HG03045 (cell line): ENCODE results near the gene IGHMBP2.

Experiments used
- ATAC-seq: cut with Tn5 transposase; IDR thresholded peaks from one replicate; pipeline ENCODE4 v1.9.1; 2021; ENCODE audit warnings: mild to moderate bottlenecking, moderate library complexity; ENCODE audit not compliant: unreplicated experiment

Gene IGHMBP2

DNA sequence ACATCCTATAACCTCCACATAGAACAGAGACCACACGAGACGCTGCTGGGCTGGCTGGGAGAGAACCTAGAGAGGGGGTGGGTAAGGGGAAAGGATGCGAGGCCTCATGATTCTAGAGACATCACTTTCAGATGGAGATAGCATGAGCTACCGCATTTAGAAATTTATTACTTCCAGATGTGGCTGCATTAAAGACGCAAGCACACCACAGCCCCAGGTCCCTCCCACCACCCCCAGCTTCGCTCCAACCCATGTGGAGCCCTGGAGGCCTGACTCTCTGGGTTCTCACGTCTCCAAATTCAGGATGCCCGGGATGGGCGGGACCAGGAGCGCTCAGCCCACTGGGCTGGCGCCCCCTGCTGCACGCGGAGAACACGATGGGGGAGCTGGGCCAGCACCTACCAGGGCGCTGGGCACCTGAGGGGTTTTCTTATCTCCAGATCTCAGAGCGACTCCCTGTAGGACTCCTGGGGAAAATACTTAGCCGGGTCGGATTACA, 13.7 kb upstream of the IGHMBP2 start:
- no peak for ATAC-seq

DNA sequence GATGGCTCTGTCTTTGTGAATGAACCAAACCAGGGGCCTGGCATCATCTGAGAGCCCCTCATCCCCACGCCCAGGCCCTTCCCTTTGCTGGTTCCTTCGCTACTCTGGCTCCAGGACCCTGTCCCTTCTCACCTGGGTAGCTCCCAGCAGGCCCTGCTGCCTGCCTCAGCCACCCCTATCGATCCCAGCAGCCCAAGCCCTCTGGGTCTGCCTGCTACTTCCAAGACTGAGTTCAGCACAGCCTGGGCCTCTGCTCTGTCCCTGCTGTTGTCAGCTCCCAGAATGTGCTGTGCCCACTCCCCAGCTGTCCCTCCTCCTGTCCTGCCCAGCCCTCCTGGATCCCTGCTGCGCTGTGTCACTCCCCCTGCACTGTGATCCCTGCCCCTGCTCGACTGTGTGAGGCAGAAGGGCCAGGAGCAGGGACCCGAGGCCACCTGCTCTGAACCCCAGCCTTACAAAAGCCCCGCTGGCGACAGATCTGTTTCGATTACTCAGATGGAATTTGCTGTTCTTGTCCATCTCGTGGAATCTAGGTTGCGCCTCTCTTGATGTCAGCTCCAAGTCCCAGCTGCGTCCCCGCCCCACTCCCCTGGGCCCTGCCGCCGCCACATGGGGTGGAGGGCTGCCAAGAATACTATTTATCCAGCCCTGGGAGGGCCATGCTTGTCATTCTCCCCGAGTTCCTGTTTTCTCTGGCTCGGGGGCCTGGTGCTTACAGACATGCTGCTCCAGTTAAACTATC, 13.0 kb upstream of the IGHMBP2 start:
- no peak for ATAC-seq

DNA sequence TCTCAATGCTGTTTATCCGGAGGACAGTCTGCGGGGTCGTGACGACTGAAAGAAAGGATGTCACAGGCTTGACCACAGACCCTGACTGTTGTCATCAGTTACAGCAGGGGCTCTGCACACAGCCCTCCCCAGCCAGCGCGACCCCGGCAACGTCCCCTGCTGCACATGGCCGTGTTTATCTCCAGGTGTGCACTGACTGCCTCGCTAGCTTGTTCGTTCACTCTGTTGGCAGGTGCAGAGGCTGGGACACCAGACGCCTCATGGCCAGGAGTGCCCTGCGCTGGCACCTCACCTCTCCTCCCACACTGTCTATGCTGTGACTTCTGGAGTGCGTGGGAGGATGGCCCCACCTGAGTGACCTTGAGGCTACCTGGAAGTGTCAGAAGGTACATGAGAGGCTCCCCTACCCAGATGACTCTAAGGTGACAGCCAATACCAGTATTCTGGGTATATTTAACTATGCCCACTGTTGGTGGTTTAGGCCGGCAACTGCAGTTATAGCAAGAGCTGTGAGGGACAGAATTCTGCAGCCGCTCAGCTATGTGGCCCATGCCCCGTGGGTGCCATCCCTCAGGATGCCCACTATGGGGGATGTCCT, 12.2 kb upstream of the IGHMBP2 start:
- no peak for ATAC-seq

DNA sequence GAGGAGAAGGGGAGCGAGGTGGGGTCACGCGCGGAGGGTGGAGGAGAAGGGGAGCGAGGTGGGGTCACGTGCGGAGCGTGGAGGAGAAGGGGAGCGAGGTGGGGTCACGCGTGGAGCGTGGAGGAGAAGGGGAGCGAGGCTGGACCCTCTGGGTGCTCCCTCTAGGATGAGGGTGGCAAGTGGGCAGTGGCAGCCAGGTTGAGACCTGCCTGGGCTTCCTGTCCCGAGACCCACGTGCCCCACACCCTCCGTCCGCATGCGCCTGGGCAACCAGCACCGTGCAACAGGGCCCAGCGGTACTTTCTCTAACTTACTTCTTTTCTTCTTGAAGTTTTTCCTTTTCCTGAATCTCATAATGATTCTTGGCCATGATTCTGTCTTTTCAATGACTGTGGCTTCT, 11.1 kb upstream of the IGHMBP2 start:
- no peak for ATAC-seq

DNA sequence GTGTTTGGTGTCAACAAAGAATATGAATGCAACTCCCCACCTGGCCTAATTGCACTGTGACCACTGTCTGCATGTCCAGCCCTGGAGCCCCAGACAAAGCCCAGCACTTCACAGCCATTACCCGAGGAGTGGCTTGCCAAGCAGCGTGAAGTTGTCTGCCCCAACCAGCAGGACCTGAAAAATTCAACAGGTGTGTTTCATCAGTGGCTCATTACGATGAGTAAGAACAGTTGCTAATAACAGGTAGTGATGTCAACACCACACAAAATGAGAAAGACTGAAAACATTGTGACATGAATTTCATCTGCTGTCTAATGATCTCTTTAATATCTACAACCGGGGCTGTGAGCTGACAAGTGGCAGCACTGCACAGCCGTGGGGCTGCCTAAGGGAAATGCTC, 10.4 kb upstream of the IGHMBP2 start:
- ATAC-seq, result no peak

DNA sequence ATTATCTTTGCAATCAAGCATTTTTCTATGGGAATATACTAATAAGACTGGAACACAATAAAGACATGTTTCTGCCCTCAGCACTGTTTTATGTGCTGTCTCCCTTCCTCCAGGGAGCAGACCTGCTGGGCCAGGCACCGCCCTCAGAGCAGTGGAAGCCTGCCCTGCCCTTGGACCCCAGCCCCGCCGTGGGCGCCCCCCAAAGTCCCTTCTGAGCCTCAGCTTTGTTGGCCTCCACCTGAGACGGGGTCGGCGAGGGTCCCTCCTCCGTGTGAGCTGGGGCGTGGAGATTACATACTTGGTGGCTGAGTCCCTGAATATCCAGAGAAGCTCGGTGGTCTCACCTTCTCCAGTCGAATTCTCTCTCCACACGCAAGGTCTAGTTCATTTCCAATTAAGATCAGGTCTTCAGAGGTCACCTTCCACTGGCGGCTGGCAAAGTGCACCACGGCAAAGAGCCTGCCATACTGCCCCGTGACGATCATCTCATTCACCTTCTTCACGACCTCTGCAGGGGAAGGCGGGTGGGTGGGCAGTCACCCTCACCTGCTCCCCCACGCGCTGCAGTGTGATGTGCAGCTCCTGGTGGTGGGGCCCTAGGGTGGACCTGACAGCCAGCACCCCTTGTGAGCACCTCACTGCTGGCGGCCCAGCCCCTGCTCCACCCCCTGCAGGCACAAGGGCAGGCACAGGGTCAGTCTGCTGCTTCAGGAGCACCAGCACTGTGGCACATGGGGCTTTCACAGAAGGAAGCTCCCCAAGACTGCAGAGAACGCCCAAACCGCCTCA, 7.3 kb upstream of the IGHMBP2 start:
- ATAC-seq, result no peak

DNA sequence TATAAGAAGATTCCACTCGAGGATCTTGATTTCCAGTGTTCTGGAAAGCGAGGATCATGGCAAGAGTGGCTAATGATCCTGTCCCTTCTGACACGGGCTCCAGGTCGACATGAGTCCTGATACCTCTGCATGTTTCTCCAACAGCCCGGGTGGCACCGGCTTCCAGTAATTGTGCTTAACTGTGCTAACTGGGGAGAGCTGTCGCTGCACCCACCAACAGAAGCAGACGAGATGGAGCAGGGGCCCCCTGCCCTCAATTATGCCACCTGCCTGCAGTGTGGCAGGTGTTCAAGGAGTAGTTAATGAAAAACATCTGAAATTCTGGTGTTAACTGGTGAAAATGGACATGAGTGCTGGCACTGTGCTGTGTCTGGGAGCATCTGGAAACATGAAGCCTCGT, 6.2 kb upstream of the IGHMBP2 start:
- no peak for ATAC-seq

DNA sequence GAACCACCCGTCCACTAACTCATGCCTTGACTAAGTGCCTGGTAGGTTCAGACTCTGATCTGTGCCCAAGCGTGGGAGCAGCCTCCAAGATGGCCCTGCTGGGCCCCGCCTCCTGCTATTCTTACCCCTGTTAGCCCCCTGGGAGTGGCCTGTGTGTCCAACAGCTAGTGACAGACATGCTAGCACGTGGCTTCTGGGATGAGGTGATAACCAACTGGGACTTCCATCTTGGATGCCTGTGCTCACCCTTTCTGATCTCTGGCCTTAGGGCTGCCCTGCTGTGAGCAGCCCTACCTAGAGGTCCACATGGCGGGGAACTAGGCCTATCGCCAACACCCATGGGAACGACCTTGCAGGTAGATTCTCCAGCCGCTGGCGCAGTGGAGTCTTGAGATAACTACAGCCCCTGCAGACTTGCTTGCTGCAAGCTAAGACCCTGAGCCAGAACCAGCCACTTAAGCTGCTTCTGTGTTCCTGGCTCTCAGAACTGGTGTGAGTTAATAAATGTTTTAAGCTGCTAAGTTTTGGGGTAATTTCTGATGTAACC, 2.8 kb upstream of the IGHMBP2 start:
- no peak for ATAC-seq

DNA sequence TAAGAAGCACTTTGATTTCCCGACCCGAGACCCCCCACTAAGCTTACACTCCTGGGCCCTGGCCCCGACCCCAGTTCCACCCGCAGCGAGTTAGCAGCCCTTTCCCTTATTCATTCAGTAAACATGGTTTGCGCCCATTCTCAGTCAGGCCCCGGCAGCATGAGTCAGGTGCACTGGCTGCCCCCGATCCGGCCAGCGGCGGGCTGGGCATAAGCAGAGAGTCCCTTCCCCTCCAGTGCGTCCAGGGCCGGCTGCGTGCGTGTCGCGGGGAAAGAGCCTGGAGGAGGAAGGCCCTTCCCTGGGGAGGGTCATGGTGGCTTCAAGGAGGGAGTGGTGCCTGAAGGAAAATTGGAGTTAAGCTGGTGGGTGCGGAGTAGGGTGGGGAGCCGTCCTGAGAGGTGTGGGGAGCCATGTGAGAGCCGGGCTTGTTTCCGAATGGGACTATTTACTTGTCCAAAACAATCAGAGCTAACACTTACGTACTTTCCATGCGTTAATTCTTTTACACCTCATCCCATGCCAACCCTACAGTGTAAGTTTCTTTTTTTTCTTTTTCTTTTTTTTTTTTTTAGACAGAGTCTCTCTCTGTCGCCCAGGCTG, 657 bp downstream of the IGHMBP2 start:
- ATAC-seq, result peak; percentile 17

DNA sequence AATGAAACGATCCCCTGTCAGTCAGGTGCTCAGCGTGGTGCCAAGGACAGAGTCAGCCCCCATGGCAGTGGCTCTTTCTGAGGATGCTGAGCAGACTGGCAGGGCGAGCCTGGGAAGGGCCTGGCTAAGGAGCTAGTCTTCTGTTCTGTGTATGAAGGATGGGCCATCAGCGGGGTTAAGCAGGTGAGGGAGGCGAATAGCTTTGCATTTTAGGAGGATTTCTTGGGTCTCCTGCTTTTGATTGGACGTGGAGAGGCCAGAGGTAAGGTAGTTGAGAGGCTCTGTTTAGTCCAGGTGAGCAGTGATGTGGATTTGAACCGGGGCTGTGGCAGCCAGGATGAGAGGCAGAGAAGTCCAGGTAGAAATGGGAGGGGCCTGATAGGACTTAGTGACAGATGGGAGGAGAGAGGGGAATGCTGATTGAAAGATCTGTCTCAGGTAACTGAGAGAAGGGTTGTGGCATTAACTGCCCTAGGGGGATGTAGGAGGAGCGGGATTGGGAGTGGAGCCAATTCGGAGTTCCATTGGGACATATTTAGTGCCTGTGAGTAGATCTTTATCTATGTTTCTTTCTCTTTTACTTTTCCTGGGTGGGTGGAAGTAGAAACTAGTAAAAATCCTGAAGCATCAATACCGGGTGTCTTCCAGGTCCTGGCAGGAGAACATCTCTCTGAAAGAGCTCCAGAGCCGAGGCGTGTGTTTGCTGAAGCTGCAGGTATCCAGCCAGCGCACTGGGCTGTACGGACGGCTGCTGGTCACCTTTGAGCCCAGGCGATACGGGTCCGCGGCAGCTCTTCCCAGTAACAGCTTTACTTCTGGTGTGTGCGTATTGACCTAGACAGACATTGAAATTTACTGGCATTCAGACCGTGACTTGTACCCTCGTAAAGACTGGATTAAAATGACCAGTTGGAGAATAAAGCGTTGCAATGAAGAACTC, 2.0 kb downstream of the IGHMBP2 start:
- no peak for ATAC-seq

DNA sequence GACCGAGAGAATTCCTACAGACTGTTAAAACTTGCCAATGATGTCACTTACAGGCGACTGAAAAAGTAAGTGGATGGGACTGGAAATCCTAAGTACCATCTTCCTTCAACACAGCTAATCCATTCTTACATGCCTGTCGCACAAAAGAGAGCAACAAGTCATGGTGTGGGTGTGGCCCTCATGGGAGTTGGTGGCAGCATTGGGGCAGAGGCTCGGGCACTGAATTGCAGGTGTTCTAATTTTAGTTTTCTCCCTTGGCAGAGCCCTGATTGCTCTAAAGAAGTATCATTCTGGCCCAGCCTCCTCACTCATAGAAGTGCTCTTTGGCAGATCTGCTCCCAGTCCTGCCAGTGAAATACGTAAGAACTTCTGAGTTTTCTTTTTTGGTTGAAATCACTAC, 4.6 kb downstream of the IGHMBP2 start:
- no peak for ATAC-seq

DNA sequence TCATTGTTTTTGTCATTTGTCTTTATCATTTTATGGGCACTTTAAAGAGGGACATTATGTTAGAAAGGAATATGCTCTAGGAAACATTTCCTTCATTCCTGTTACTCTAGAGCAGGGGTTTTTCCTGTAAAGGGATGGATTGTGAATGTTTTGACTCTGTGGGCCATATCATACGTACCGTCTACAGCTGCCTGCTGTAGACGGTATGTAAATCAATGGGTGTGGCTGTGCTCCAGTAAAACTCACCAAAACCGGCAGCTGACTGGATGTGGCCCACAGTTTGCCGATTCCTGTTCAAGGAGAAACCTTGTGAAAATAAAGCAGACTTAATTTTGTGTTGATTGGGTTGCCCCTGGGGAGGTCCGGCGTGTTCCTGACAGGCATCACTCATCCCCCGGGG, 7.3 kb downstream of the IGHMBP2 start:
- ATAC-seq, result no peak

DNA sequence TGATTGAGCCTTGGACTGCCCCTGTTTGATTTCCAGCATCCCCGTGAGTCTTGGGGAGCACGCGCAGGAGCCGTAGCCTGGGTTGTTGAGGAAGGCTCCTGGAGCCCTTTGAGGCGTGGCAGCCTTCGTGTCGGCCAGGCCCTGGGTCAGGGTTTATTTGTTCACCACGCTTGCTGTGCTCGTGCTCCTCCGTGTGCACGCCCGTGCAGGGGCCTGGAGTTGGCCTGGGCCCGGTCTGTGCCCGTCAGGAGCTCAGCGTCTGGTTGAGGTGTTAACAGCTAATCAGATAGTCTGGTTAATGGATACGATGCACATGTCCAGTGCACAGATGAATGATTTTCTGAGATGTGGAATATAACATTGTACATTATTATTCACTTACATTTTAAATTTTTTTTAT, 8.0 kb downstream of the IGHMBP2 start:
- ATAC-seq, result no peak

DNA sequence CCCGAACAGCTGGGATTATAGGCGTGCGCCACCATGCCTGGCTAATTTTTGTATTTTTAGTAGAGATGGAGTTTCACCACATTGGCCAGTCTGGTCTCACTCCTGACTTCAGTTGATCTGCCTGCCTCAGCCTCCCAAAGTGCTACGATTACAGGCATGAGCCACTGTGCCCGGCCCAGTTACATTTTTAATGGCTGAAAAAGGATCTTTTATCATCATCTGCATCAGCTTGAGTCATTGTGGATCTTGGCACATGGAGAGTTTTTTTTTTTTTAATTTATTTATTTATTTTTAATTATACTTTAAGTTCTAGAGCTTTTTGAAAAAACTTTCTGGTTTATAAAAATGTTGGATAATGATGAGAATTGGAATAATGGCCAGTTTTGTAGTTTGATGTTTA, 8.6 kb downstream of the IGHMBP2 start:
- no peak for ATAC-seq

DNA sequence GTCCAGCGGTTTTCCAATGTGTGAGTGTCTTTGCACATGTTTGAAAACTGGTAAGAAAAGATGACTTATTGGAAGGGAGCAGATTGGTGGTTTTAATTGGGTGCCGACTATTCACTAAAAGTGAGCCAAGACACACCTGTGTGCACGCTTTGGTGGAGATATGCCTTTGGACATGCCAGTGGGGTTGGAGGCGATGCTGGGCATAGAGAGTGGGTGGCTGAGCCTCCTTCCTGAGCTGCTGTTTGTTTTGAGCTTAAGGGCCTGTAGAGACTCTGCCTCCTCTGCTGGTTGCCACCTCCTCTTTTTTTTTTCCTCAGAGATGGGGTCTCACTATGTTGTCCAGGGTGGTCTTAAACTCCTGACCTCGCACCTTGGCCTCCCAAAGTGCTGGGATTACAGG, 9.5 kb downstream of the IGHMBP2 start:
- ATAC-seq, result no peak

DNA sequence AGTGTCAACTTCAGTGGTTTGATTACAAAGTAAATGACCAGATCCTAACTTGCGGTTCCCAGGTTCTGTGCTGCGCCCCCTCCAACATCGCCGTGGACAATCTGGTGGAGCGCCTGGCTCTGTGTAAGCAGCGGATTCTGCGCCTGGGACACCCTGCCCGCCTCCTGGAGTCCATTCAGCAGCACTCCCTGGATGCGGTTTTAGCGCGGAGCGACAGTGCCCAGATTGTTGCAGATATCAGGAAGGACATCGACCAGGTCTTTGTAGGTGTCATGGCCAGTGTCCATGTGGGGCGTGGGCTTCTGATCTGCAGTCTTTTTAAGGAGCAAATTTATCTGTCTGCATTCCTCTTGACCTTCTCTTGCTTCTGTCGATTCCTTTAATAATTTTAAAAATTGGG, 11.1 kb downstream of the IGHMBP2 start:
- no peak for ATAC-seq

DNA sequence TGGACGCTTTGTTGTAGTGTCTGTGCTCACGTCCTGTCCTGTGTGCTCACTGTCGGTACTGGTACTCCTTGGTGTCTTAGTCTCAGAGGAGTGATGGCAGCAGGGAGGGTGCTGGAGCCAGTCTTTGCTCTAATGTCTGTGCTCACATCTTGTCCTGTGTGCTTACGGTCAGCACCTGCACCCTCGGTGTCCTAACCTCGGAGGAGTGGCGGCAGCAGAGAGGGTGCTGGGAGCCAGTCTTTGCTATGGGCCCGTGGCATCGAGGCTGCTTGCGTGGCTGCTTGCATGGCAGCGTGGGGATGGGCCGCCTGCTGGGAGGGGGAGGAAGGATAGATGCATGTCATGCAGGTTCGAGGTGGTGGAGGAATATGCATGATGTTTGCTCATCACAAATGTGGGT, 12.7 kb downstream of the IGHMBP2 start:
- ATAC-seq, result no peak

DNA sequence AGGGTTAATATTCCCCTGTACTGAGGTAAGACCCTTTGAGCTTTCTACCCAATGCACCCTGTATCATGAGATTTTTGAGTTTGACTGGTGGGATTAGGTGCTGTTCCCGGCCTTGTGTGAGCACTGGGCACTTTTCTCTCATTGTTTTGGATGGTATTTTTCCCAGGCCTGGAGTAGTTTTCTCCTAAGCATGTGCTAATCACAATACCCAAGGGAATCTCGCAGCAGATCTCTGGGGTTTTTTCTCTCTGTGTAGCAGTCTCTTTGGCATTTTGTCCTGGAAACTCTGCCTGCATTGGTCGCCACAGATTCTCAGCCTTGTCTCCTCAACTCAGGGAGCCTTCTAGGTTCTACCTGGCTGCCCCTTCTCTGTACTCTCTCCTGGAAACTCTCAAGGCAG, 19.9 kb downstream of the IGHMBP2 start:
- no peak for ATAC-seq

DNA sequence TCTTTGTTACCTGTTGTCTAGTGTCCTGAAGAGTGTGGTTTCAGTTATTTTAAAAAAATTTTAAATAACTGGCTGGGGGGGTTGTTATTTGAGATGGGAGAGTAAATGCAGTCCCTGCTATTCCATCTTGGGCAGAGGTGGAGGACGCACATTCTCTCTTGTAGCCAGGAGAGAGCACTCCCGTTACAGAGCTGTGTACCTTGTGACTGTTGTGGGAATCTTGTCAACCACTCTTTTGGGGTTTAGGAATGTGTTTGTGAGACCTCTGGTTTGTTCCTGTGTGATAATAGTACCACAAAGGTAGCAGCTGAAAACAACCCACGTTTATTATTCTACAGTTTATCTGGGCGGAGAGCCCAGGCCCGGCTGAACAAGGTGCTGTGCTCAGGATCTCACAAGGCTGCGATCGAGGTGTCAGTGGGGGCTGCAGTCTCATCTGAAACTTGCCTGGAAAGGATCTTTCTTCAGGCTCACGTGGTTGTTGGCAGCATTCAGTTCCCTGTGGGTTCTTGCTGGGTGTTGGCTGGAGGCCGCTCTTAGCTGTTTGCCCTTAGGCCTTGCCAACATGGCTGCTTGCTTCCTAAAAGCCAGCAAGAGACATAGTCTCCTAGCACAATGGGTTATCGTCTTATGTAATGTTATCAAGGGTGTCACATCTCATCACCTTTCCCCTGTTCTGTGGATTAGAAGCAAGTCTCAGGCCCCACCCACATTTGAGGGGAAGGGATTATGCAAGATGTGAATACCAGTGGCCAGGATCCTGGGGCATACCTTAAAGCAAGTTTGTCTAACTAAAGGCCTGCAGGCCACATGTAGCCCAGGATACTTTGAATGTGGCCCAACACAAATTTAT, 20.6 kb downstream of the IGHMBP2 start:
- ATAC-seq, result no peak
